Gastroesophageal sphincter (tissue), 4 donors: Measurements from ENCODE around the gene SMLR1. TPM values are rescaled to one million over a fixed set of nuclear protein-coding genes. Genes with fewer than 3 reads are reported as not detected.

ENCODE experiments used
- ATAC-seq: fragments of 150-250 bp; one replicate; pipeline ENCODE4 v1.9.1; 2016; ENCODE audit warnings: mild to moderate bottlenecking, moderate library complexity
- H3K27ac ChIP-seq, 4 donors: fragments of 200-600 bp; sonication (generic) in 3 of 4; 1 replicate in 3 of 4; 2 replicates in 1 of 4; pipeline ENCODE4 v1.5.1; 2016 to 2019
- H3K27me3 ChIP-seq: fragments of 200-600 bp; sonication (generic); one replicate; pipeline ENCODE4 v1.5.1; 2019
- H3K36me3 ChIP-seq, 2 donors: fragments of 200-600 bp; sonication (generic); one replicate each; pipeline ENCODE4 v1.5.1; 2019; ENCODE audit warnings: control low read depth in 1 of 2
- H3K4me1 ChIP-seq, 3 donors: fragments of 200-600 bp; sonication (generic); 1 replicate in 2 of 3; 2 replicates in 1 of 3; pipeline ENCODE4 v1.5.1; 2016 to 2019; ENCODE audit warnings: control low read depth in 2 of 3
- H3K4me3 ChIP-seq, 2 donors: fragments of 200-600 bp; sonication (generic); one replicate each; pipeline ENCODE4 v1.5.1; 2019; ENCODE audit warnings: mild to moderate bottlenecking in 1 of 2, moderate library complexity in 1 of 2
- H3K9me3 ChIP-seq, 3 donors: fragments of 200-600 bp; sonication (generic); one replicate each; pipeline ENCODE4 v1.5.1; 2017 to 2019; ENCODE audit warnings: control low read depth in 2 of 3
- CTCF ChIP-seq, 4 experiments: fragments of 200-600 bp in 2 of 4; fragments of 450-650 bp in 2 of 4; sonication (generic) in 1 of 4; IDR thresholded peaks; one replicate each; pipeline ENCODE4 v1.5.1; 2017 to 2019; ENCODE audit warnings: antibody characterized with exemption in 4 of 4, mild to moderate bottlenecking in 2 of 4, moderate library complexity in 2 of 4
- EP300 ChIP-seq: sonication (generic); formaldehyde crosslinking; IDR thresholded peaks from one replicate; pipeline ENCODE4 v1.6.1; 2017; ENCODE audit warnings: antibody characterized with exemption, mild to moderate bottlenecking
- POLR2A ChIP-seq, 2 donors: fragments of 450-650 bp; IDR thresholded peaks; one replicate each; pipeline ENCODE4 v1.6.1; 2017; ENCODE audit warnings: antibody characterized with exemption in 2 of 2, mild to moderate bottlenecking in 2 of 2, moderate library complexity in 1 of 2
- POLR2AphosphoS5 ChIP-seq: sonication (generic); formaldehyde crosslinking; IDR thresholded peaks from one replicate; pipeline ENCODE4 v1.6.1; 2017; ENCODE audit warnings: antibody characterized with exemption
- WGBS, 2 donors: methylation state at CpG; one replicate each; pipeline ENCODE4 v1.1.5; 2018; ENCODE audit warnings: low coverage in 1 of 2; 5-methylcytosine and 5-hydroxymethylcytosine counted together
- total RNA-seq, 4 donors: library from RNA; depleted of rRNA; stranded (reverse); fragments of >200 nt; gene quantifications; one replicate each; pipeline ENCODE4 v1.1.0, GENCODE V29; 2016

Gene SMLR1
- total RNA-seq, 4 donors from 2014 or later, result not detected

- peak; percentile 24 for TF ChIP-seq POLR2AphosphoS5
- no peak for TF ChIP-seq EP300
- TF ChIP-seq CTCF (IDR thresholded peaks at IDR 0.05), result peak; percentile 85 to 92 (median 86)
- no peak for TF ChIP-seq POLR2A (IDR thresholded peaks at IDR 0.05)
- peaks cover 0 to 45% of the 10 kb centered on the region in 2 donors for H3K36me3 ChIP-seq
- H3K27me3 ChIP-seq, result no peaks in the 10 kb centered on the region
- WGBS, 2 donors, result 24 to 27% methylated on average over 4 of the region's 4 CpGs
- no peaks in the 10 kb centered on the region for H3K9me3 ChIP-seq
- H3K27ac ChIP-seq, result no peak overlapping the region
- no peak overlapping the region for H3K4me3 ChIP-seq
- ATAC-seq, result peak; percentile 78
- peaks cover 0 to 6% (median 0%) of the 10 kb centered on the region in 3 donors for H3K4me1 ChIP-seq
These were observed 58.4 kb downstream of the SMLR1 start for GRCh38 chr6:130885392-130886192.

Other genes with a start within 250 kb of the SMLR1 start
- 100 to 1,000 TPM in 2 of 4 donors, 10 to 100 TPM in 2; 57.2 to 116 (median 85.2) TPM for gene EPB41L2, start 235.8 kb downstream of the SMLR1 start, total RNA-seq